GM21737 (cell line): ENCODE data around the gene SLC26A1.
A peak's percentile ranks its signal among the peaks of the same experiment; 100 is the strongest.
"Not testable (repeated sequence)": the region's sequence is repeated elsewhere in the genome, so short reads cannot be mapped to it uniquely, and the experiment has no call there.

Source experiments
- ATAC-seq: cut with Tn5 transposase; IDR thresholded peaks from one replicate; pipeline ENCODE4 v1.9.1; 2021; ENCODE audit warnings: mild to moderate bottlenecking, moderate library complexity; ENCODE audit not compliant: unreplicated experiment

The SLC26A1 gene

DNA sequence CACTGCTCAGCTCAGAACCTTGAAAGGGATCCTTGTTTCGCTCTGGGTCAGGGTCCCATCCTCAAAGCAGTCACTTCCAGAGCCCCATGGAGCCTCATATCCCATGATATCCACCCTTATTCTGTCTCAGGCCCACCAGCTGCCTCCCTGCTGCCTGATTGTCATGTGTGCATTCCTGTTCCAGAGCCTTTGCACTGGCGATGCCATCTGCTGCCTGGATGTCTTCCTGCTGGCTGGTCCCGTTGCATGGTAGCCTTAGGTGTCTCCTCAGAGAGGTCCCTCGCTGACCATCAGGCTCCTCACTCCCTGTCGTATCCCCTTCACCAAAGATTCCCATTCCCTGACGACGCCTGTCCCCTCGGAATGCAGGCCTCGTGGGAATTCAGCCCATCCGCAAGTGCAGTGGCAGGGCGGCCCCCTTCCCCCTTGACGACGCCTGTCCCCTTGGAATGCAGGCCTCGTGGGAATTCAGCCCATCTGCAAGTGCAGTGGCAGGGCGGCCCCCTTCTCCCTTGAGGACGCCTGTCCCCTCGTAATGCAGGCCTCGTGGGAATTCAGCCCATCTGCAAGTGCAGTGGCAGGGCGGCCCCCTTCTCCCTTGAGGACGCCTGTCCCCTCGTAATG, 6.1 kb upstream of the SLC26A1 start:
- ATAC-seq: not testable (repeated sequence)

DNA sequence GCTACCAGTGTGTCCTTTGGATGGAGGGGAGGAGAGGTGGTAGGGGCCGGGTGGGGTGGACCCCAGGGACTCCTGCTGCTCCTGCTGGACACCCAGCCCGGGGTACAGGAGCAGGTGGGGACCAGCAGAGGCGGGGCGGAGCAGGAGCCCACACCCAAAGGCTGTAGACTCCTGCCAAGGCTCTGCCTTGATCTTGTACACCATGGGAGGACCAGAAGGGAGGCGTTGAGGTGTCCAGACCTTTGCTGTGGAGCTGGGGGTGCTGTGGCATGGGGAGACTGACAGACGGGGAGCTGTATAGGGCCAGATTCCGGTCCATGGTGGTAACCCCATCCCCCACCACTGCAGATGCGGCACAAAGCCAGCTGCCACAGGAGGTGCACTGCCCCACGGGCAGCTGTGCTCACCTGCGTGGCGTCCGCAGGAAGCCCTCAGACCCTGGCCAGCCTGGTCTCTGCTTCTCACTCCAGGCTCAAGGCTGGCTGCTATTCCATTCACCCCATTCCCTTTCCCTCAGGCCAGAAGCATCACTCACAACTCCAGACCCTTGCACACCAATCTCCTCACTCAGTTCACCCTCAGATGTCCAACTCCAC, 5.0 kb upstream of the SLC26A1 start:
- no peak for ATAC-seq

DNA sequence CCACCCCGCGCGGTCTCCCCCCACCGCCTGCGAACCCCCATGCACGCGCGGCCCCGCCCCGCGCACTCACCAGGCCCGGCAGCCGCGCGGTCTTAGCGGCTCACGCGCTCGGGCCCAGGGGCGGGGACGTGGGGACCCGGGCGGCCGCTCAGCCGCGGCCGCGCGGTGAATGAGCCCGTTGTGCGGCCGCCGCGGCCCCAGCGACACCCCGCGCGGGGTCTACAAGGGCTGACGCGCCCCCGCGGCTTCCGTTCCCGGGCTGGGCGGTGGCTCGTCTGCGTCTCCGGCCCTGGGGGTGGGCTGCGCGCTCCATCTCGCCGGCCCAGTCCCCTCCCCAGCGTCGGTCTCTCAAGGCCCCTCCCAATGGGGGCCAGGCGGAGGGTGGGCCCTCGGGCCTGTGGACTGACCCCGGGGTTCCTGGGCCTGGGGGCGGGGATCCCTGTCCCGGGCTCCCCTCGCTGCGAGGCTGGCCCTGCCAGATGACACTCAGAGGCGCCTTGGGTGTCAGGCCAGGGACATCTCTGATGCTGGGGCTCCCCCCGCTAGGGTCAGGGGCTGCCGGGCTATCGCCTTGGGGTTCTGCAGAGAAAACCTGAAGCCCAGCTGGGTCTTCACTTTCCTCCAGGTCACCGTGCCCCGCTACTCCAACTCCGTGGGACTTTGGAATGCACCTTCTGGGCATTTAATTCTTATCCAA, 4.3 kb upstream of the SLC26A1 start:
- no peak for ATAC-seq

DNA sequence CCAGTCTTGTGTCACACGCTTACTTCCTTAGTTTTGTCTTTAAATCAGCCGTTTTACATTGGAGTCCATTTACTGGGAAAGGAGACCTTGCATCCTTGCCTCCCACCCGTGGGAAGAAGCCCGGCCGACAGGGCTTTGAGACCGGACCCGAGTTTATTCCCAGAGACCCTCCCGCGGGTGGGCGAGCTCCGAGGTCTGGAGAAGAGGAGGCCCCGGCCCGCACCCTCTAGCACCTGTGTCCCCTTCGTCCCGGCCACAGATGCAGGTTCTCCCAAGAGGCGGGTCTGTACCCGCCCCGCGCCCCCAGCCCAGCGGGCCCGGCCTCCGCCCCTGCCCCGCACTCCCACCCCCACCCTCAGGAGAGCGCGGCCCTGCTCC, 3.8 kb upstream of the SLC26A1 start:
- ATAC-seq: no peak

DNA sequence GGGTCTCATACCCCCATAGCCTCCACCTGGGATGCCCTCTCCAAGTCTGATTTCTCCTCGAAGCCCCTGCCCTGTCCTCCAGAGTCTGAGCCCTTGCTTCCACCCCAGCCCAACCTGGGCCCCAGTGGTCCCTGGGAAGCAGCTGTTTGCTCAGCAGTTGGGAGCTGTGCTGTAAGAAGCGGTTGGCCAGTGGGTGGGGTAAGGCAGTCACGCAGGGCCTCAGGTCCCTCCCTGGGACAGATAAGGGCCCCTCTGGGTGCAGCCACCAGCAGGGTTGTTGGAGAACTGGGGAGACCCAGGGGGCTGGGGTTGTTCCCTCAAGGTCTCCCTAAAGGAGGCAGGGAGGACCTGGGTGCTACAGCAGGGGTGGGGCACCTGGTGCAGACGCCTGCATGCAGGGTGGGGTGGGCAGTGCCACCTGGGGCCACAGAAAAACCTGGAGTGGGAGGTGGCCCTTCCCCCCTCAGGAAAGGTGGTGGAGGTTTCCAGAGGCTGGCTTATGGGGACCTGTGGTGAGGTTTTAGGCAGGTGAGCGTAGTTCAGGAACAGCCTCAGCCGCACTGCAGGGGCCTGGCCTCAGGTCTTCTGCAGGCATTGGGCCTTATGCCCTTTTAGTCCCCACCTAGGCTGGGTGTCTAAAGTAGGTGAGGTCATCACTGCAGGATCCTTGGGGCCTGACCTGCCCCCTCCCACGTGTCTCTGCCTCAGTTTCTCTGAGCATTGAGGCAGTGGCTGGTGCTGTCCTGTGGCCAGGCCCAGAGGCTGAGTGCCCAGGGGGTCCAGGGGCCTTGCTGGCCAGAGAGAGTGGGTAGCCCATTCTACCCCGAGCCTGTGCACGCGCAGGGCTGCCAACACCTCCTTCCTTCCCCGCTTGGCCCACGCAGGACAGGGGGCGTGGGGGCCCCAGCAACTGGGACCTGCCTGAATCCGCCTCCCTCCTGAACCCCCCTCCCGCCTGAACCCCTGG, 3.1 kb upstream of the SLC26A1 start:
- no peak for ATAC-seq

DNA sequence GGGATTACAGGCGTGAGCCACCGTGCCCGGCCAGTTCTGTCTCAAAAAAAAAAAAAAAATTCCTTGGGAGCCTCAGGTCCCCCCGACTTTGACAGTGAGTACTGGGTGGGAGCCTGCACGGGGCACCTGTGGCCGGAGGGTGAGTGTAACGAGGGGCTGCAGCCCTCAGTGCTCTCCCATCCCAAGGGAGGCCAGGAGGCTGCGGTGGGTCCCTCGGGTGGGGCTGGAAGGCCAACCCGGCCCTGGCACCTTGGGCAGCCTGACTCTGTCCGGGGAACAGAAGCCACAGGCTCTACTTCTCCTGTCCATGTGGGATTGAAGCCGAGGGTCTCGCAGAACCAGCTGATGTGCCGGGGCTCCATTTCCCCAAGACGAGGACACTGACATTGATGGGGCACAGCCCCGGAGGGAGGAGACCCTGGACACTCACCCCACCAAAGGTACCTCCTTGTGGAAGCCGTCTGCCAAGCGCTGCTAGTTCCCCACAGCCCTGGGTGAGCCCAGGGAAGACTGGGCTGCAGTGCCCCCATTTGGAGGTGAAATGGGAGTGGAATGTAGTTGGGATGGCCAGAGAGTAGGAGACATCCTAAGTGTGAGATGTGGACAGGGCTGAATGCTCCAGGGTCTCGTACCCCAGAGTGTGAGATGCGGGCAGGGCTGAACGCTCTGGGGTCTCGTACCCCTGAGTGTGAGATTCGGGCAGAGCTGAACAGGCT, 2.3 kb upstream of the SLC26A1 start:
- ATAC-seq: no peak

DNA sequence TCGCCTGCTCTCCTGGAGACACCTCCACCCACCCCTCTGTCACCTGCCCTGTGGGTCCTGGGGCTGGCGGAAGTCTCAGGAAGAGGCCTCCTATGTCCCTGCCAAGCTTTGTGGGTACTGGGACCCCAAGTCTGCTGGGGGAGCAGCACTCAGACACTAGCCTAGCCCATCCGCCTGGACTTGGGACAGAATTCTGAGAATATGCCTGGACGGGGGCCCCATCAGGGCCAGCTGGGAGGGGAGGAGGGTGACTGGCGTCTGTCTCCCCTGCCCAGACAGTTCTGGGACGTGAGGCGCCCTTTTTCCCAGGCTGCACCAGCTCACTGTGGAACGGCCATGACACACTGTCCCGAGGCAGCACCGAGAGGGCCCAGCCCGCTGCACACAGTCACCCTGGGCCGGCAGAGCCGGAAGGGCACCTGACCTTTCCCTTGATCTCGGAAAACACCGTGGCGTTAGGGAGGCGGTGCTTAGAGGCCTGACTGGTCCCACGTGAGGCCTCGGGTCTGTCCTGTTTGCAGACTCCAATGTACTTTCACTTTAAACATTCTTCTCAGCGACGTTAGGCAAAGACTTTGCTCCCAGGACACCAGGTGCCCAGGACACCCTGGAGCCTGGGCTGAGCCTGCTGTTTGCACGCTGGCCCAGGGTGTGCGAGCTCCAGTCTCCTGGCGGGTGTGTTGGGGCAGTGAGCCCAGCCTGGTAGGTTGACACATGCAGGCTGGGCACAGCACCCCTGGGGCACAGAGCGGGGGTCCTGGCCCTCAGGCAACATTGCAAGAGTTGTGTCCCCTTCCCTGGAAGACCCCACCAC, 700 bp downstream of the SLC26A1 start:
- ATAC-seq: no peak

DNA sequence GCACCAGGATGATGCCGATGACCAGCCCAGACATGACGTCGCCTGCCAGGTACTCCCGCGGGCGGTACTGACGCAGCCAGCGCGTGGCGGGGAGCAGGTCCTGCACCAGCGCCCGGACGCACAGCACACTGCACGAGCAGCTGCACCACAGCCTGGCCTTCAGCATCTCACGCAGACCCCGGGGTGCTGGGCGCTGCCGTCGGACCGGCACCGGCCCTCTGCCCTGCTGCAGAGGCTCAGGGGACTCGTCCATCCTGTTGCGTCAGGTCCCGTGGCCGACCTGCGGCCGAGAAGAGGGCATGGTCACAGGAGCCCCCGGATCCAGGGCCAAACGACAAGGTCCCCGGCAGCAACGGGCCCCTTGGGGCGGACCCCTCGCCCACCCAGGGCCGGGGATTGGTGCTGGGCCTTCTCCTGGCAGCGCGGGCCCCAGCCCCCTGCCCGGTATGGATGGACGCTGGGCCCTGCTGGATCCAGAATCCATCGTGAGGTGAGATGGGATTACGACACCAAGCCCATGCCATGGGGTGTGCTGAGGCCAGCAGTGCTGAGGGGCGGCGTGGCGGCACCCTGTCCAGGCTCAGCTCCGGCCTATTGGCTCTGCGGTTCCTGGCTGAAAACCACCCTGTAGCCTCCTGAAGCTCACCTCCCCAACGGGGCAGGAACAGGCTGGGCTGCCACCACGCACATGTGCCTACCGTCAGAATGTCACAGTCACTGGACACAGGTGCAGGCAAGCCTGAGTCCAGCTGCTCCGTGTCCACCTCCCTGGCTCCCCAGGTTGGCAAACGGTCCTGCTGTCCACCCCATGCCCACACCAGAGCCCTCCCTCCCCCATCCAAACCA, 1.5 kb downstream of the SLC26A1 start:
- ATAC-seq: no peak

DNA sequence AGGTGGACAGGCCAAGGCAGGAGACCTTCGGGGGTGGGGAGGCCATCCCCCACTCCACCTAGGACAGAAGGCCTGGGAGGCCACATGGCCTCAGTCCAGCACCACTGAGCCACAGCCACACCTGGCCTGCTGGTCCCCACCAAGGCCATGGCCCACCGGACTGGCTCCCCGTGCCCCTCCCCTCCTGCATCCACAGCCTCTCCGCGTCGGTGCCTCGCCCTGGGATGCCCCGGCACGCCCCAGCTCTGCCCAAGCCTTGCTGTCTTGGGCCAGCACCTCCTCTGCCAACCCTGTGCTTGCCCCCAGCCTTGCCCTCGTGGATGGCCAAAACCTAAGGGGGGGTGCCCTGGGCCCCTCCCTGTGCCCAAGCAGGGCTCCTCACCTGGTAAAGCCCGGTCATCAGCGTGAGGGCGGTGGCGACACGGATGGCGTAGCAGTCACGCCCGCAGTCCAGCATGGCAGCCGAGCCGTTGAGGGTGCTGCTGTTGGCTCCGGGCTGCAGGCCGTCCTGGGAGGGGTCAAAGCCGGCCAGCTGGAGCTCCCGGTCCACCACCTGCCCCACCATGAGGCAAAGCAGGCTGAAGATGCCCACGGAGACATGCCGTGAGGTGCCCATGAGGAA, 2.3 kb downstream of the SLC26A1 start:
- ATAC-seq: no peak

DNA sequence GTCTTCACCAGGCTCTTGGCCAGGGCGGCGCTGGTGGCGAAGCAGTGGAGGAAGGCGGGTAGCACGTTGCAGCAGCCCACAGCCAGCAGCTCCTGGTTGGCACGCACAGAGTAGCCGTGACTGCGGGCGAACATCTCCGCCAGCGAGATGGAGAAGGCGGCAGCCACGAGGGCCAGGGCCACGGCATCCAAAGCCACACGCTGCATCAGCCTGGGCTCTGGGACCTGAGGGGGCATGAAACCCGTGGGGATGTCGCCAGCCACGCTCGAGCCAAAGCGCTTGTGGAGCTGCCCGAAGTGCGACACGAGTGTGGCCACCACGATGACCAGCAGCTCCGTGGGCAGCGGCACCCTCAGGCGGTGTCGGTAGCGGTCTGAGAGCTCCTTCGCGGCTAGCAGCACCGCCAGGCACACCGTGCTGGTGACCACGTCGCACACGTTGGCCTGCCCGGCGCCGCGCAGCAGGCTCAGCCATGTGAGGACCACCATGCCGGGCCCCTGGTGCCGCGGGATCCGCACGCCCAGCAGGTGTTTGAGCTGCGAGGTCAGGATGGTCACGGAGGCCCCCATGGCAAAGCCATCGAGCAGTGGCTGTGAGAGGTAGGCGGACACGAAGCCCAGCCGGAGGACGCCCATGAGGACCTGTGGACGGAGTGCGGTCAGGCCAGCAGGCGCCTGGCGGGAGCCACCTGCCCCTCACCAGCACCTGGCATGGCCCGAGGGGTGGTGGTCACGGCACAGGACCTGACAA, 3.3 kb downstream of the SLC26A1 start:
- no peak for ATAC-seq

DNA sequence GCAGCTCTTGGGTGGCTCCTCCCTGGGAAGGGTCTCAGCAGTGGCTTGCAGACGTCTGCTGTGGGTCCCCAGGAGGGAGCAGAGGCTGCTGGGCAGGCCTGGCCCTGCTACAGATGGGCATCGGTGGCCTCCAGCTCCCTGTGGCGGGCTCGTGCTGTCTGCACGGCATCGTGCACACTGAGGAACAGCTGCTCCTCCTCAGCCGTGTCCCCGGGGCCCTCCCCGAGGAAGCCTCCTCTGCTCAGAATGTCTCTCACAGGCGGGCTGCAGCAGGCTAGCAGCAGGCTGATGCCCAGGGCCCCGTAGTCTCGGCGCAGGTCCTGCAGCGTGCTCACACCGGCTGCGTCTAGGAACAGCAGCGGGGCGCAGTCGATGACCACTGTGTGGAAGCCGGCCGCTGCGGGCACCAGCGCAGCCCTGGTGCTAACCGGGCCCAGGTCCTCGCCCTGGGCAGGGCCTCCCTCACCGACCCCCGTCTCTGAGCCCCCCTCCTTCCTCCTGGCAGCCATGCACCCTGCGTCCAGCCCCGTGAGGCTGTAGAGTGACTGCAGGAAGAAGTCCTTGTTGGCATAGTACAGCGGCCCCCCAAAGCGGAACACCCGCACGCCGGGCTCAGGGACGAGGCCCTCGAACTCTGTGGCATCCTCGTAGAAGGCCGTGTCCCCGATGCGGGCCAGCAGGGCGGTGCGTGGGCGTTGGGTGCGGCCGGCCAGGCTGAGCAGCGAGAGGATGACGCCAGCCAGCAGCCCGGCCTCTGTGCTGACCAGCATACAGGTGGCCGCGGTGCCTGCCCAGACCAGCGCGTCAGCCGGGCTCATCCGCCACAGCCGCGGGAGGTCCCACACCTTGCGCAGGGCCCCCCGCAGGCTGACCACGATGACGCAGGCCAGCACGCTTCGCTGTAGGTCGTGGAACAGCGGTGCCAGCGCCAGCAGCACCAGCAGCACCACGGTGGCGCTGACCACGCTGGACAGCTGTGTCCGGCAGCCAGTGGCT, 4.2 kb downstream of the SLC26A1 start:
- ATAC-seq: no peak

DNA sequence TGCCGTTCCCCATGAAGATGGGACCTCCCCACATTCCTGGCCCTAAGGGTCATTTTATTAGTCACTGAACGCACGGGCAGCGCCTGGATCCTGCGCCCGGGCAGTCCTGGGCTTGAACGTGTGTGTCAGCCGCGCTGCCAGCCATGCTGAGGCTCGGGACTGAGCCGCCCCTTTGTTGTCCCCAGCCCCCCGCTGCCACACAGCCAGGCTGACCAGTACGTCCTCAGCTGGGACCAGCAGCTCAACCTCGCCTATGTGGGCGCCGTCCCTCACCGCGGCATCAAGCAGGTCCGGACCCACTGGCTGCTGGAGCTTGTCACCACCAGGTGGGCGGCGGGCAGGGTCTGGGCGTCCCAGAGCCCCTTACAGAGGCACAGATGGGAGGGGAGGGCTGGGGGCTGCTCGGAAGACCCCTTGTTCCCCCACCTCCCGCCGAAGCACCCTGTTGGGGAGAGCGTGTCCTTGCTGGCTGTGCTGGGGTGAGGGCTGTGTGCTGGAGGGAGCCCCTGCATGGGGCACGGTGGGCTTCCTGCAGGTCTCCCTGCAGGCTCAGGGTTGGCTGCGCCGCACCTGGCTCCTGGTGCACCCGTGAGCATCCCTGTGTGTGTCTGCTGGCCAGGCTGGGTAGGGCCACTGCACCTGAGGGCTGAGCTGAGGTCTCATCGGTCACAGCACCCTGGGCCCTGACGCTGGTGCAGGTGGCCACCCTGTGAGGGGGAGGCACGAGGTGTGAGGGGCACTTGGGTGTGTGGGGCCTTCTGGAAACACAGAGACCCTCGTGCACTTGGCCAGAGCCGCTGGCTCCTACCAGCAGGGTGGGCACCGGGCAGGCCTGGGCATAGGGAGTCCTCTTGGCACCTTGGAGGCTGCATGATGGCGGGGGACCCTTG, 5.3 kb downstream of the SLC26A1 start:
- ATAC-seq: no peak

DNA sequence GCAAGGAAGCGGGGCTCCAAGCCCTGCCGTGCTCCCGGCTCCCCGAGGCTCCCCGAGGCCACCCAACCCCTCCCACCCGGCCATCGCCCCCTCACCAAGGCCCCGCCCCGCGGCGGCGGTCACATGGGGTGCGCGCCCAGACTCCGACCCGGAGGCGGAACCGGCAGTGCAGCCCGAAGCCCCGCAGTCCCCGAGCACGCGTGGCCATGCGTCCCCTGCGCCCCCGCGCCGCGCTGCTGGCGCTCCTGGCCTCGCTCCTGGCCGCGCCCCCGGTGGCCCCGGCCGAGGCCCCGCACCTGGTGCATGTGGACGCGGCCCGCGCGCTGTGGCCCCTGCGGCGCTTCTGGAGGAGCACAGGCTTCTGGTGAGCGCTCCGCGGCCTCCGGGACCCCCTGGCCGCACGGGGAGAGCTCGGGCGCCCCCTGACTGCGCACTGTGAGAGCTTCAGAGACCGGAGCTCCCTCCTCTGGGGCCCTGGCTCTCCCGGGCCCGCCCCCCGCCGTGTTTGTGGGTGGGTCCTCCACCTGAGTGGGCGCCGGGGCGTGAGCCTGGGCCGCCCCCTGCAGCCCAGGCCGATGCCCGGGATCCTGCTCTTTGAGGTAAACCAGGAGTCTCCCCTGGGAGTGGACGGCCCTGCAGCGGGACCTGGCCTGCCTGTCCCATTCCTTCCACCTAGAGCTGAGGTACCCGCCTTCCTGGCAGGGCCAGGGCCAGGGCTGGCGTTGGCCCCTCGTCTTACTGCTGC, 6.2 kb downstream of the SLC26A1 start, which contains the start of gene IDUA:
IDUA (plus strand) TSS at position 166 of the 745 bp plus-strand sequence; CDS start at position 207, 41 bp downstream.
- peak; percentile 68 for ATAC-seq

DNA sequence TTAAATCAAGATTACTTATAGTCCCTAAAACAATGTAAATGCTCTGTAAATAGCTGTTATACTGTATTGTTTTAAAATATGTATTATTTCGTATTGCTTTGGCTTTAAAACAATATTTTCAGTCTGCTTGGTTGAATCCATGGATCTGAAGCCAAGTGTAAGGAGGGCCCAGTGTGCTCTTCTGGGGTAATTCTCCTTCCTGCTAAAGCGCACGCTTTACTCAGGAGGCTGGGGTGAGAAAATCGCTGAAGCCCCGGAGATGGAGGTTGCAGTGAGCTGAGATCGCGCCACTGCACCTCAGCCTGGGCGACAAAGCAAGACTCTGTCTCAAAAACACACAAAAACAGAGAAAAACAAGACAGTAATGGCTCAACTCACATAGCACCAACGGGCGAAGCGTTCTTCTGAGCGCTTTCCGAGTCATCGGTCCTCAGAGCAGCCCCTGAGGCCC, 6.8 kb downstream of the SLC26A1 start:
- ATAC-seq: no peak
